Lower lobe of right lung (tissue), 2 donors: Measurements from ENCODE around the gene IGFL3. TPM values are rescaled to one million over a fixed set of nuclear protein-coding genes. Genes with fewer than 3 reads are reported as not detected.

Experiments used
- ATAC-seq, 2 donors: fragments of 200-7000 bp; cut with Tn5 transposase; one replicate each; pipeline ENCODE4 v1.9.1; 2020 to 2022; ENCODE audit warnings: mild to moderate bottlenecking in 2 of 2, moderate library complexity in 2 of 2
- DNase-seq: peaks from one replicate; pipeline ENCODE4 v3.0.0-alpha.2; 2020
- H3K27ac ChIP-seq: fragments of 200-600 bp; one replicate; pipeline ENCODE4 v1.8.0; 2022
- H3K27me3 ChIP-seq: fragments of 200-600 bp; one replicate; pipeline ENCODE4 v1.8.0; 2022; ENCODE audit warnings: low read depth
- H3K36me3 ChIP-seq: fragments of 200-600 bp; one replicate; pipeline ENCODE4 v1.8.0; 2022; ENCODE audit warnings: mild to moderate bottlenecking
- H3K4me1 ChIP-seq: fragments of 200-600 bp; one replicate; pipeline ENCODE4 v1.8.0; 2022
- H3K4me3 ChIP-seq: fragments of 200-600 bp; one replicate; pipeline ENCODE4 v1.8.0; 2022; ENCODE audit warnings: mild to moderate bottlenecking
- H3K9me3 ChIP-seq: fragments of 200-600 bp; one replicate; pipeline ENCODE4 v1.8.0; 2022
- intact Hi-C: fragments of 100-400 bp; cut with DNase I; formaldehyde crosslinking; loops from one replicate; pipeline ENCODE4 v1.11.0; 2022
- total RNA-seq: library from RNA; stranded (reverse); fragmentation: NEBNext Ultra II Directional; extraction: Animal tissue kit (Norgen Biotek cat#: 25700); gene quantifications from one replicate; pipeline ENCODE4 v1.2.1, GENCODE V29; 2021
- TF ChIP-seq, protein P1 (sequence below): fragments of 200-600 bp; IDR thresholded peaks from one replicate; pipeline ENCODE4 v1.8.0; 2022; ENCODE audit warnings: antibody characterized with exemption, mild to moderate bottlenecking
- donor health status: DM: no; HTN: yes; CAD: no; lungs with severe emphysema.

The IGFL3 gene
- total RNA-seq, 1 donor from 2014 or later, result not detected

DNA sequence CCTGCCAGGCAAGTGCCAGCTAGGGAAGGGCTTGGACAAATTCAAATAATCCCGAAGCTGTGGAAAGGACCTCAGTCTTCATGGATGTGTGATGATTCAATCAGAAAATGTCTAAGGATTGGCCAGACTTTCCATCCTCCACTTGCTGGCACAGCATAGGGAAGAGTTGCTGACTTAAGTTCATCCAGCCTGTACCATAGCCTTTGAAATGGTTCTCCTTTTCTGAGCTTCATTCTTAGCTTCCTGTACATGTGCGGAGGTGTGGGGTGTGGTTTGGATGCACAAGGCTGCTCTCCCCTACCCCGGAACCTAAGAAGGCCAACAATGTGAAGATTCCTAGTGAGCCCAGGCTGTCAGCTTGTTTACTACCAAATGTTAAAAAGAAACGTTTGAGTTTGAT lies 959 bp upstream of the IGFL3 start:
- H3K4me1 ChIP-seq, result no peaks in the 10 kb centered on the region
- H3K9me3 ChIP-seq, result no peaks in the 10 kb centered on the region
- DNase-seq (no peak), ATAC-seq (no peak)
- TF ChIP-seq, protein P1, sequence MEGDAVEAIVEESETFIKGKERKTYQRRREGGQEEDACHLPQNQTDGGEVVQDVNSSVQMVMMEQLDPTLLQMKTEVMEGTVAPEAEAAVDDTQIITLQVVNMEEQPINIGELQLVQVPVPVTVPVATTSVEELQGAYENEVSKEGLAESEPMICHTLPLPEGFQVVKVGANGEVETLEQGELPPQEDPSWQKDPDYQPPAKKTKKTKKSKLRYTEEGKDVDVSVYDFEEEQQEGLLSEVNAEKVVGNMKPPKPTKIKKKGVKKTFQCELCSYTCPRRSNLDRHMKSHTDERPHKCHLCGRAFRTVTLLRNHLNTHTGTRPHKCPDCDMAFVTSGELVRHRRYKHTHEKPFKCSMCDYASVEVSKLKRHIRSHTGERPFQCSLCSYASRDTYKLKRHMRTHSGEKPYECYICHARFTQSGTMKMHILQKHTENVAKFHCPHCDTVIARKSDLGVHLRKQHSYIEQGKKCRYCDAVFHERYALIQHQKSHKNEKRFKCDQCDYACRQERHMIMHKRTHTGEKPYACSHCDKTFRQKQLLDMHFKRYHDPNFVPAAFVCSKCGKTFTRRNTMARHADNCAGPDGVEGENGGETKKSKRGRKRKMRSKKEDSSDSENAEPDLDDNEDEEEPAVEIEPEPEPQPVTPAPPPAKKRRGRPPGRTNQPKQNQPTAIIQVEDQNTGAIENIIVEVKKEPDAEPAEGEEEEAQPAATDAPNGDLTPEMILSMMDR, result no peak
- intact Hi-C loops, result no loop called here
- H3K27me3 ChIP-seq, result peaks cover 22% of the 10 kb centered on the region
- no peak overlapping the region for H3K4me3 ChIP-seq
- H3K36me3 ChIP-seq, result no peaks in the 10 kb centered on the region
- no peak overlapping the region for H3K27ac ChIP-seq

DNA sequence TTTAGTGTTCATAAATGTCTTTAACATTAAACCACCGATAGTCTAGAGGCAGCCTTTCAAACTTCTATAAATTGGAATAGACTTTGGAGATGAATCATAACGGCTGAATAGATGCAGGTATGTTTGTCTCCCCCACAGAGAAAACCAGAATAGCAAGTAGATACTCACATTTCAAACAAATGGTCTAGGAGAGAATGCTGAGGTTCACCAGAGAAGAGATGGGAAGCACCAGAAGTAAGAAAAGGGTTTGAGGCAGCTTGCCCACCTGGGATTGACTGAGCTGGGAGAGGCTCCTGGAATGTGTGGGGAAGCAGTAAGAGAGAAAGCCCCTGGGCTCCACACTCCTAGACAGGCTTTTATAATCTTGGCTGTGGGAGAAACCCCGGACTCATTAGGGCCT lies 6.4 kb downstream of the IGFL3 start:
- peaks cover 26% of the 10 kb centered on the region for H3K27me3 ChIP-seq
- no peaks in the 10 kb centered on the region for H3K9me3 ChIP-seq
- DNase-seq (no peak), ATAC-seq (no peak)
- TF ChIP-seq, protein P1, result no peak
- H3K4me3 ChIP-seq, result no peak overlapping the region
- H3K36me3 ChIP-seq, result no peaks in the 10 kb centered on the region
- no peak overlapping the region for H3K27ac ChIP-seq
- H3K4me1 ChIP-seq, result no peaks in the 10 kb centered on the region
- intact Hi-C loops, result no loop called here

DNA sequence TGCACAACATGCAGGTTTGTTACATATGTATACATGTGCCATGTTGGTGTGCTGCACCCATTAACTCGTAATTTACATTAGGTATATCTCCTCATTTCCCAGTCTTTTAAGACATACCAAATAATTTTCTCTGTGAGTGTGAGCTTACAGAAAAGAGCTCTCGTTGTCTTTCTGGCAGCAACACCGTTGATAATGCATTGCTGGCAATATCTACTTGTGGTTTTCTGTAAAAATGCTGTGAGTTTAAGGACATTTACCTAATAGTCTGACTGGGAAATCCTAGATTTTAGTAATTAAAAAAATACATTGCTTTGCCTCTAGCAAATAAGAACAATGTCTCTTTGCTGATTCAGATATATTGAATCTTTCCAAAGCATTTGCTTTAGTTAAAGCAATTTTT lies 8.4 kb downstream of the IGFL3 start:
- Histone ChIP-seq H3K9me3 (no peaks in the 10 kb centered on the region), H3K36me3 (no peaks in the 10 kb centered on the region), H3K4me3 (no peak overlapping the region), H3K27me3 (peaks cover 20% of the 10 kb centered on the region), H3K4me1 (no peaks in the 10 kb centered on the region), H3K27ac (no peak overlapping the region)
- TF ChIP-seq, protein P1, result no peak
- intact Hi-C loops, result no loop called here
- ATAC-seq (no peak), DNase-seq (no peak)

DNA sequence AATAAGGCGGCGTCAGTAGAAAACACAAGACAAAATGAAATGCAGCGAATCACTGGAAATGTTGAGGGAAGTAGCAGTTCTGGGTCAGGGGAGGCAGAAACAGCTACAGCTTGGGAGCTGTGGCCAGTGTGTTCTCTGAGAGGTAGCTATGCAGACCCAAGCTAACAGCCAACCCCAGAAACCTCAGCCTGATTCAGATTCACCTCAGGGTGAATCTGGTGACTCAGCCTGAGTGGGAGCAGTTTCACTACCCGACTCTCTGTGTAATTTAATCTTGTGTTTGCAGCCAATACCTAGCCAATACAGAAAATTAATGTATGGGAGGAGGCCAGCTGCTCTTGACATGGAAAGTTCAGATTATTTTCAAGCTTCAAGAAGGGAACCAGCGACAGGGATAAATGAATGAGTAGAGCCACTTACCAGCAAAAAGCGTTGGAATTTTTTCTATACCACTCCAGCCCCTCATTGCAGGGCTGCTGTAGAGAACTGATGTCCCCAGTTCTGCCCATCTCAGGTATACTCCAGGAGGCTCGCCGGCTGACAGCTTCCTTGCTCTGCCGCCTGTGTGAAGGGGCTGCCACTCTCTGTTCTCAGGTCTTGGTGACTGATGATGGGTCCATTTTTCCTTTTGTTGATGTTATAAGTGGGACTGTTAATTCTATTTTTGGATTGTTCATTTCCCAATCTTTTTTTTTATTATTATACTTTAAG lies 8.9 kb downstream of the IGFL3 start:
- intact Hi-C loops, result no loop called here
- TF ChIP-seq, protein P1, result no peak

DNA sequence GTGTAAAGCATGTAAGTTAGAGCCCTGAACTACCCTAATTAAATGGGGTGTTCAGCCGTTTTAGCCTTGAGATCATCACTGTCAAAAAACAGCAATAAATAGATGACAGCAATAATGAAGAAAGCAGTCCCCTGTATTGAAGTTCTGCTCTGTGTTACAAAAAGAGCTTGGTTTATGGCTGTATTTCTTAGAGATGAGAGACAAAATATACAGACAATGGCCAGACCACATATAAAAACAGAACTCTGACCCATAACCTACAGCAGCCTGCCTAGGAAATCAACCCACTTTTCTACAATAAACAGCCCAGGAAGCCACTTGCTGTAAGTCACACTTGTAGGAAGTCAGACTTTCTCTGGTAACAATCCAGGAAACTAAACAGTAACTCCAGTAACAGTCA lies 10.8 kb downstream of the IGFL3 start:
- H3K9me3 ChIP-seq, result no peaks in the 10 kb centered on the region
- no peak for ATAC-seq
- H3K4me1 ChIP-seq, result no peaks in the 10 kb centered on the region
- TF ChIP-seq, protein P1, result no peak
- intact Hi-C loops, result no loop called here
- H3K27me3 ChIP-seq, result peaks cover 16% of the 10 kb centered on the region
- H3K4me3 ChIP-seq, result no peak overlapping the region
- DNase-seq, result no peak
- H3K27ac ChIP-seq, result no peak overlapping the region
- no peaks in the 10 kb centered on the region for H3K36me3 ChIP-seq

More for the DNA sequence above, 8.9 kb downstream of the IGFL3 start:
- Histone ChIP-seq H3K36me3 (no peaks in the 10 kb centered on the region), H3K9me3 (no peaks in the 10 kb centered on the region), H3K27ac (no peak overlapping the region), H3K4me1 (no peaks in the 10 kb centered on the region), H3K4me3 (no peak overlapping the region), H3K27me3 (peaks cover 17% of the 10 kb centered on the region)
- DNase-seq, result no peak
- no peak for ATAC-seq
